HG03378 (cell line): ENCODE measurements around the gene HAGH.
"Not testable (repeated sequence)": the region's sequence is repeated elsewhere in the genome, so short reads cannot be mapped to it uniquely, and the experiment has no call there.

Experiments used
- ATAC-seq: cut with Tn5 transposase; IDR thresholded peaks from one replicate; pipeline ENCODE4 v1.9.1; 2021; ENCODE audit warnings: mild to moderate bottlenecking, moderate library complexity; ENCODE audit not compliant: unreplicated experiment

The HAGH gene

DNA sequence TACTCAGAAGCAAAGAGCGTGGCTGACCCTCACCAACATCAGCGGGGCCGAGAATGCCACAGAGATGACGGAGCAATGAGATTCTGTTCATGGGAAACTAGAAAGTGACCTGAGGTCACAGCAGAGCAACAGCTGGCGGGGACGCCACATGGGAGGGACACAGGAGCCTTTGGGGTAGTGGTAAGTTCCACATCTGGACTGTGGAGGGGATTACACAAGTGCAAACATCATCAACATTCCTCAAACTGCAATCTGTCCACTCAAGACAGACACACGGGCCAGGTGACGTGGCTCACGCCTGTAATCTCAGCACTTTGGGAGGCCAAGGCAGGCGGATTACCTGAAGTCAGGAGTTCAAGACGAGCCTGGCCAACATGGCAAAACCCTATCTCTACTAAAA lies 11.2 kb downstream of the HAGH start:
- no peak for ATAC-seq

DNA sequence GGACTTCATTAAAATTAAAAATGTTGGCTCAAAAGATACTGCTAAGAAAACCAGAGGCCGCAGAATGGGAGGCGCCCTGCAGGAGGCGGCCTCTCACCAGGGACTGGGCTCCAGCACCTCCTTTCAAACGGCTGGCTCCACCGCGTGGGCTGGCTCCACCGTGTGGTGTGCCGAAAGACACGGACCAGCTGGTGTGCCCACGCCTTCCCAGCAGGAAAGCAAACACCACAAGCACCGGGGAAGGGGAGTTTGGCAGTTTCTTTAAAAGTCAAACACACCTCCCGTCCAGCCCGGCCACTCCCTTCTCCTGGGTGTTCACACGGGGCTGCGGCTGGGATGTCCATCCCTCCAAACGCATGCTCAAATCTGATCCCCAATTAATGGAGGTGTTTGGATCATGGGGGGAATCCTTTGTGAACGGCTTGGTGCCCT lies 13.9 kb downstream of the HAGH start:
- ATAC-seq: no peak

DNA sequence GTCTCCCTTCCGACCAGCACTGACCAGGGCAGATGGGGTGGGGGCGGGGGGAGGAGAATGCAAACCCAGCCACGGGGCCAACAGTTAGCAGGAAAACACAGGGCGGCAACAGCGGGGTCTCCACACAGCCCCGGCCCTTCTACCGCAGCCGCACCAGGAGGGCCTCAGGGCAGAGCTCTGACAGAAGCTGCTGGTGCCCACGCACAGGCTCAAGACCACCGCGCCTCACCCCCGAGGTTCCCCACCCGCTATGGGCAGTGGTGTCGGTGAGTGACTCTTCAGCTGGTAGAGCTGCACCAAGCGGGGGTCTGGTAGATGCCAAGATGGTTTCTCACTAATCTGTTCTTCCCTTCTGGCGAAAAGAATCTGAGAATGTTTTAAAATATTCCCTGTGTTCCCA lies 16.1 kb downstream of the HAGH start:
- no peak for ATAC-seq

DNA sequence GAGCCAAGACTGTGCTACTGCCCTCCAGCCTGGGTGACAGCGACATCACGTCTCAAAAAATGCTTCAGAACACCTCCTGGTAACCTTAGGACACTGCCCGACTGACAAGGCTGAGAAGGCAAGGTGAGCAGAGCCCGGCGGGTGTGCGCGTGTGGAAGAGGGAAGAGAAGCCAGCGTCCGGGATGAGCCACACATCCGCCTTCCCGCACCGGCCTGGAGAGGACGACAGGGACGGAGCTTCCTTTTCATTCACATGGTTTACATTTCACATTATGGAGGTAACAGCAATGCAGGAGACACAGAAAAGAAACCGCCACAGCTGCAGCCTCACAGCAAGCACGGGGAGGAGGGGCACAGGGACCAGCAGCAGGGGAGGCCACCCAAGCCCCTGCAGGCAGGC lies 16.5 kb downstream of the HAGH start:
- no peak for ATAC-seq

DNA sequence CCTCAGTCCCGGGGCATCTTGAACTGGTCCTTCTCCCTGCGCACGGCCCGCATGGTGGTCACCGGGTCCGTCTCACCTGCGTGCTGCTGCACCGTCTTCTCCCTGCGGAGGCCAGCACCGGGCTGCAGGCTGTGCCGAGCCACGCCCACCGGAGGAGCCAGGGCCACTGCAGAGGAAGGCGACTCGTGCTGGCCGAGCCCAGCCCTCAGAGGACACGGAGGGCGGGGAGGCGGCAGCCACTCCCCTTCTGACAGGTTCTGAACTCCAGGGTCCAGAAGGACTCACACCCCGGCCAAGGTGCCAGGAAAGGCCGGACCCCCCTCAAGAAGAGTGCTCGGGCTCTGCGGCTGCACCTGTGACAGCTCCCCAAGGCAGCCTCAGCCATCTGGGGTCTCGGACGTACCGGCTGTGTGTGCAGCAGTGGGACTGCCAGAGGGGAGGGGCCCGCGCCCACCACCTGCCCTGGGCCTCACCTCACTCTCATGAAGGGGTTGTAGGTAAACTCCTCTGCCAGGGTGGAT lies 17.3 kb downstream of the HAGH start:
- no peak for ATAC-seq

DNA sequence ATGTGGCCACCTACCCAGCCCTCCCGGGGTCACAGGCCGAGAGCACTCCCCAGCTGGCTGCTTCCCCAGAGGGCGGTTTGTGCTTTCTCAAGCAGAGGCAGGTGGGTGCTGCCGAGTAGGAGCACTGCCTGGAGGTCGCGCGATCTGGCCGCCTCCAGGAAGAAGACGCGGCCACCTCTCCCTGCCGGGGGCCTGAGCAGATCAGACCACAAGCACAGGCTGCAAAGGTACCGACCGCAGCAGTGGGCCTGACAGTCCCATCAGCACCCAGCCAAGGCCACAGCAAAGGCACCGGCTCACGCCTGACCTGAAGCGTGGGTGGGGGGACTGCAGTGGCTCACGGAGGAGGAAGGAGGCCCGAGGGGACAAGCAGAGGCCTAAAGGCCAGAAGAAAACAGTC lies 17.9 kb downstream of the HAGH start:
- ATAC-seq: no peak

DNA sequence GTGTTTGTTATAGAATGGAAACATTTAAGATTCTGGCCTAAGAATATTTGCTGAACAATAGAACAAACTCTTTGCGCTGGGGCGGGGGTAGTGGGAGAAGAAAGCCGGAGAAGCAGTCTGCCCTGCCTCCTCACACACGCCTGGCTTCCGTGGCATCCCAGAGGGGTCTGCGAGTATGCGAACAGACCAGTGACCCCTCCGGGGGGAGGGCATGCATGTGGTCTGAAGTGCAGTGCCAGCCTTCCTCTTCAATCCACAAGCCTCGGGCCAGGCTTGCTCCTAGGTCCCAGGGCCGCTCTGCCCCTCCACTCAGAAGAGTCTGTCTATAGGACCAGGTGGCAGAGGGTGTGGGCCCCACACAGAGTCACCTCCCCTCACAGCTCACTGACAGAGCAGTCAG lies 19.0 kb downstream of the HAGH start:
- ATAC-seq: no peak

DNA sequence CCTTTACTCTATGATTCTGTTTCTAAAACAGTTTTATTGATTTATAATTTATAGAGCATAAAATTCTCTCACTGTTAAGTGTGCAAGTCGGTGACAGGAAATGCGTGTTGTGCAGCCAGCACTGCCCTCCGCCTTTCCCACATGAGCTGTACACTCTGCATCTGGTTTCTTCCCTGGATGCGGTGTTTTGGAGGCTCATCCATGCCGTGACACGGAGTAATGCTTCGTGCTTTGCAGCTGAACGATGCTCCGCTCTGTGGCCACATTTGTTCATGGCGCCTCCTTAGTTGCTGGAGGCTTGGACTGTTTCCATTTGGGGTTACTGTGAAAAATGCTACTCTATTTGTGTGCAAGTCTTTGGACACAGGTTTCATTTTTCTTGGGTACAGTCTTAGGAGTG lies 25.9 kb downstream of the HAGH start:
- ATAC-seq: no peak

DNA sequence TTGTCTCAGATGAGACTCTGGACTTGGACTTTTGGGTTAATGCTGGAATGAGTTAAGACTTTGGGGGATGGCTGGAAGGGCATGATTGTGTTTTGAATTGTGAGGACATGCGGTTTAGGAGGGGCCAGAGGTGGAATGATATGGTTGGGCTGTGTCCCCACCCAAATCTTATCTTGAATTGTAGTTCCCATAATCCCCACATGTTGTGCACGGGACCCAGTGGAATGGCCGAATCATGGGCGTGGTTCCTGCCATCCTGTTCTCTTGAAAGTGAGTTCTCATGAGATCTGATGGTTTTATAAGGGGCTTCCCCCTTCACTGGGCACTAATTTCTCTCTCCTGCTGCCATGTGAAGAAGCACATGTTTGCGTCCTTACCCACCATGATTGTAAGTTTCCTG lies 27.4 kb downstream of the HAGH start:
- not testable (repeated sequence) for ATAC-seq

DNA sequence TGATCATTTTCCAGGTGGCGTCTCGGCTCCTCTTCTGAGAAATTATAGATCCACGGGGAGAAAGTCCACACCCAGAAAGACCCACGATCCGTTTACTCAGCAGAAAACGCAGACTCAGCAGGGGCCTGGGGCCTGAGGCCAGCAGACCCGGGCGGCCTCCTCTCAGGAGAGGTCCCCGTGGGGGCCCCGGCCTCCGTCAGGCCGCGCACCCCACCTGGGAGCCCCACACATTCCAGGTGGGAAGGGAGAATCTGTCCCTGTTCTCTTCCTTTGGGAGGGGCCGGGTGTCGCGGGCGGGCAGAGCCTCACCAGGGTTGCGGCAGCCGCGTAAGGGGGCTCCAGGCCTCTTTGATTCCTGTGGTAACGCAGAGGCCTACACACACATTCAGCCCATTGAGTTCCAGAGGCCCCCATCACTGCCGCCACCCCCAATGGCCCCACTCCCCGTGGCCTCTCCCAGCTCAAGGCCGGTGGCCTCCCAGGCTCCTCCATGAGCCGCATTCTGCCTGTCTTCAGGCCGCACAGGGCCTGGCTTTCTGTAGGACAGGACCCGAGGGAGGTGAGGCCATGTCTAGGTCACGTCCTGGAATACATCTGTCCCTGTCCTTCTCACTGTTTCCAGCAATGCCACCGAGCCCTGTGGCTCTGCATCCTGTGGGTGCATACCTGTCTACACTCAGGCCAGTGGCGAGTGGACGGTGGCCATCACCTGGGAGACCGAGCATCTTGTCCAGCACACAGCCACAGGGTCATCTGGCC lies 31.5 kb downstream of the HAGH start:
- no peak for ATAC-seq

DNA sequence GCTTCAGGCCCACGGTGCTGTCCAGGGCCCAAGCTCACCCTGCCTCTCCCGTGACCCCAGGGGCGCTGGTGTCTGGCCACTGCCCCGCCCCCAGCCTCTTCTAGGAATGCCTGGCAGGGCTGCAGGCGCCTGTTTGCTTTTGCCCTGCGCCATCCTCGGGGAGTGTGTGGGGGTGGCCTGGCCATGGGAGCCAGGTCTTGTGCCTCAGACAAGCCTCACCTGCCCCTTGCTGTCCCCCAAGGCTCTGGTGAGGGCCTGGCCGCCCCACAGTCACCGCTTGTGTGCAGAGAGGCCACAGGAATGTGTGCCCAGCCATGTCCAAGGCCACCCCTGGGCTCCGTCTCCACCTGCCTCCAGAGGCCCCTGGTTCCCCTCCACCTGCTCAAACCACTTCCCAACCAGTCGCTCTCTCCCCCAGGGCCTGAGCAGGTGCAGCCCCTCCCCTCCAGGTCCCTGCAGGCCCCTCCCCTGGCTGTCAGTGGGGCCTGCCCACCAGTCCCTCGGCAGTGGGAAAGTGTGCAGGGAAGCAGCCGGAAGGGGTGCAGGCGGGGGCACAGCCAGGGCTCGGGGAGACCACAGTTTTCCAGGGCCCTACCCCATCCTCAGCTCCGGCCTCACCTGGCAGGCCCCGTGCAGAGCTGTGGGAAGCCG lies 32.3 kb downstream of the HAGH start:
- no peak for ATAC-seq

DNA sequence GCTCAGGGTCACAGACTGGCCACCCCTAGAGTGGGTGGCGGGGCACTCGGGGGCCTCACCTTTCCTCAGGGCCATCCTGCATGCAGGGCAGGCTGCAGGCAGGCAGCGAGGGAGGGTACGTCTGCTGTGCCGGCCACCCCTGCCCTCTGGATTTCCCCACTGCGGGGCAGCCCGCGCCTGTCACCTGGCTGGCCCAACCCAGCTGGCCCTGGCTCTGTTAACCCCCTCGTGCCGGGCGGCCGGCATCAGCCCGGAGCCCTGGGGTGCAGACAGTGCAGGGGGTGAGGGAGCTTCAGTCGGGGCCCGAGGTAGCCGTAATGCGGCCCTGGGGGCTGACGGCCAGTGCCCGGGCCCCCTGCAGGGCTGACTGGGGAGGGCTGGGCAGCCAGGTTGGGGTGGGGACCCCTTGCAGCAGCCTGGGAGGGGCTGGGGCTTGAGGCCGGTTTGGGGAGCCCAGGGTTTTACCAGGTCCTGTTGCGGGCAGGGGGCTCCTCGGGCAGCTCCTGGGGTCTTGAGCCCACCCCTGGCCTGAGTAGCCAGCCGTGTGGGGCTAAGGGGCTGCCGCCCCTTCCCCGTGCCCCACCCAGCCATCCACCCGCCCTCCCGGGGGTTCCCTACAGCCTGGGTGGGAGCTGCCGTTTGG lies 32.9 kb downstream of the HAGH start, which contains the start of gene IGFALS:
Gene IGFALS (minus strand): TSS at position 128 of the 643 bp plus-strand sequence. CDS start 53 bp downstream, at position 75.
- ATAC-seq: no peak

DNA sequence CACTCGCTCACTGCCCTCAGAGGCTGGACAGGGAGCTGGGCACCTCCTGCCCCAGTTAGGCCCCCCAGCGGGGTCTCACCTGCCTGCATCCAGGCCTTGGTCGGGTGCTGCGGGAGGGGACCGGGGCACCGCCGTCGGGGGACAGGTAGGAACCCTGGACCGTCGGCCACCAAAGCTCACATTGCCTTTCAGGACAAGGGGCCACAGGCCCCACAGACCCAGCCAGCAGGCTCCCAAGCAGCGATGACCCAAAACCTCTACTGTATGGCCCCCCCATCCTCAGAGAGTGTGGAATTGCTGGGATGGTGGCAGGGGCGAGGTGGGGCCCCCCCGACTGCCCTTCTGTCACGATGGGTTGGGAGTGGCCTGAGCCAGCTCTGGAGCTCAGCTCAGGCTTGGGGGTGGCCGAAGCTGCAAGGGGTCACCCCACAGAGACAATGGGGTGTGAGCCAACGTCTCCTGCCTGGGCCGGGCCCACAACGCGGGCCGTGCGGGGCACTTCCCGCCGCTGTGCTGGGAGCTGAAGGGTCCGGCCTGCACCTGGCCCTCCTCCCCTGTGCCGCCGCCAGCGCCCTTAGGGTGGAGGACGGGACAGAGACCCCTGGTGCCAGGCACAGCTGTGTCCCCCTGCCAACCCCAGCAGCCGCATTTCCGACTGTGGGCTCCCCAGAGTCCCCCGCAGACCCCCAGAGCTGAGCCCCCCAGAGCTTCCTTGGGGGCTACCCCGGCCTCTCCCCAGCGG lies 33.6 kb downstream of the HAGH start:
- ATAC-seq: no peak

DNA sequence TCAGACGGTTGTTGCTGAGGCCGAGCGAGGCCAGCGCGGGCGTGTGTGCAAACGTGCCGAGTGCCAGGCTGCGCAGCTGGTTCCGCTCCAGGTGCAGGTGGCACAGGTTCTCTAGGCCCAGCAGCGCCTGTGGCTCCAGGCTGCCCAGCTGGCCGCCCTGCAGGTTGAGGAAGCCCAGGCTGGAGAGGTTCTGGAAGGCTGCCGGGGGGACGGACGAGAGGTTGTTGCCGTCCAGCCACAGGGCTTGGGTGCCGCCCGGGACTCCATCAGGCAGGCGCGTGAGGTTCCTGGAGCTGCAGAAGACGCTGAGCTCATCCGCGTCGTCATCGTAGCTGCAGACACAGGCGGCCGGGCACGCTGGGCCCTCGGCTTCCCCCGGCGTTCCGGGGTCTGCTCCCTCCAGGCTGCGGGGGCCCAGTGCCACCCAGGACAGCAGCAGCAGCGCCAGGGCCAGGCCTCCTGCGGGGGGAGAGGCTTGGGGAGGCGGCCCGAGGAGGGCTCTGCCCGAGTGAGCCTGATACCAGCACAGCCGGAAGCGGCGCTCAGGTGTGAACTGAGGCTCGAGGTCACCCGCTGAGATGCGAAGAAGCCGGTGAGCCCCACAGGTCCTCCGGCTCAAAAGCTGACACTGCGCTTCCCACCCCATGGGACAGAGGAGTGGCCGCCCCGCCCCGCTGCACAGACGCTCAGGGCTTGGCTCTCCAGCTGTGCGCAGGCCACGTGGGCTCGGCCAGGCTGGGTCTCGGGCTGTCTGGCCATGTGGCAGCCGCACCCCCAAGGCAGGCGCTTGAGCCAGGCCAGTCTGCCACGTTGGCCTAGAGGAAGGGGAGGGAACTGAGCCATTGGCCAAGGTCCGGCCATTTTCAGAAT lies 34.4 kb downstream of the HAGH start:
- ATAC-seq: no peak

DNA sequence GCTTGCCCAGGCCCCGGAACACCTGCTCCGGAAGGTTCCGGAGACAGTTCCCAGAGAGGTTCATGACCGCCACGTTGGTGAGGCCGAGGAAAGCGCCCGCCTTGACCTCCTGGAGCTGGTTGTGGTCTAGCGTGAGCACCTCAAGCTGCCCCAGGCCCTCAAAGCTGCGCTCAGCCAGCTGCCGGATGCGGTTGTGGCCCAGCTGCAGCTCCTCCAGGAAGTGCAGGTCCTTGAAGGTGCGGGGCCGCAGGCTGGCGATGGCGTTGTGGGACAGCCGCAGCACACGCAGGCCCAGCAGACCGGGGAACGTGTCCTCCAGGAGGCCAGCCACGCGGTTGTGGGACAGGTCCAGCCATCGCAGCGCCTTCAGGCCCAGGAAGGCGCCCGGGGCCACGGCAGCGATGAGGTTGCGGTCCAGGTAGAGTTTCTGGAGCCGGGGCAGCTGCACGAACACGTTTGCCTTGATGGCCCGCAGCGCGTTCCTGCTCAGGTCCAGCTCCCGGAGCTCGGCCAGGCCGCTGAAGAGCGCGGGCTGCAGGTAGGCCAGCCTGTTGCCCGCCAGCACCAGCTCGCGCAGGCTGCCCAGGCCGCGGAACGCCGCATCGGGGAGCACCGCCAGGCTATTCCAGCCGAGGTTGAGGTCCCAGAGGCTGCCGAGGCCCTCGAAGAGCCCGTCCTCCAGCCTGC lies 35.2 kb downstream of the HAGH start:
- ATAC-seq: no peak

DNA sequence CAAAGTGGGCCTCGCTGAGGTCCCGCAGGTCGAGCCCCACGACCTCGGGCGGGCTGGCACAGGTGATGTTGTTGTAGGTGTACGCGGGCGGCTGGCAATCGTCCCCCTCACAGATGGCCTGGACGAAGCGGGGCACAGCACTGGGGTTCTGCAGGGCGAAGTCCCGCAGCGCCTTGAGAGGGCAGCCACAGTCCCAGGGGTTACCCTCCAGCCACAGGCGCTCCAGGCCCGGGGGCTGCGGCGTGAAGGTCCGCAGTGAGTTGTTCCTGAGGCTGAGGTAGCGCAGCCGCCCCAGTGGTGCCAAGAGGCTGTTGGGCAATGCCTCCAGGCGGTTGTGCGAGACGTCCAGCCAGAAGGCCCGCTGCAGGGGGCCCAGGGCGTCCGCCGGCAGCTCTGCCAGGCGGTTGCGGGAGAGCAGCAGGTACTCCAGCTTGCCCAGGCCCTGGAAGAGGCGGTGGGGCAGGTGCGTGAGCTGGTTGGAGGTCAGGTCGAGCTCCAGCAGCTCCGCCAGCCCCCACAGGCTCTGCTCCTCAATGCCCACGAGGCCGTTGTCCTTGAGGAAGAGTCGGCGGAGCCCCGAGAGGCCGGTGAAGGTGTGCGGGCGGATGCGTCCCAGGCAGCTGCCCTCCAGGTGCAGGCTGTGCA lies 35.9 kb downstream of the HAGH start:
- ATAC-seq: no peak

DNA sequence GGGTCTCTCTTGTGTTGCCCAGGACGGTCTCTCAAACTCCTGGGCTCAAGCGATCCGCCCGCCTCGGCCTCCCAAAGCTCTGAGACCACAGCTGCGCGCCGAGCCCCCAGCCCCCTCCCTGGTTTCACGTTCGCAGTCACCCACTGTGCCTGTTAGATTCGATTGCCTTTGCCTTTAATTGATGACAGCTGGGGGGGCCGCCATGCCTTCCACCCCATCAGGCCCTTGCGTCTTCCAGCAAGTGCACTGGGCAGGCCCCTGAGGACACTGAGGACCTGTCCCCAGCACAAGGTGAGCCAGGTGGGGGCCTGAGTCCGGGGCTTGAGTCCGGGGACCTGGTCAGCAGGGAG lies 36.4 kb downstream of the HAGH start:
- ATAC-seq: no peak

DNA sequence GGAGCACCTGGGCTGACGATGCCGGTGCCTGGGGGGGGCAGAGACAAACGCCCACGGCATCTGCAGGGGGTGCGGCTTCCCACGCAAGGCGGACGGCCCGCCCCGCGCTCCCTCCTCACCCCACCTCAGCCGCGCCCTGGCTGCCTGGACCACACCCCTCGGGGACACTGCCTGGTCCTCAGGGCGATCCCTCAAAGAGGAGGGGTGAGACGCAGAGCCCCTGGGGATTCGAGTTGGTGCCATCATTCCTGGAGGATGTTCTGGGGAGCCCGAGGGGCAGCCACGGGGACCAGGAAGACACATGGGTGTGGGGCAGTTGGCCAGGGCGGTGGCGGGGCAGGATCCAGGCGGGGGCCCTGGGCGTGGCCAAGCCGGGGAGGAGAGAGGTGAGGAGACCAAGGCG lies 37.0 kb downstream of the HAGH start:
- ATAC-seq: no peak

DNA sequence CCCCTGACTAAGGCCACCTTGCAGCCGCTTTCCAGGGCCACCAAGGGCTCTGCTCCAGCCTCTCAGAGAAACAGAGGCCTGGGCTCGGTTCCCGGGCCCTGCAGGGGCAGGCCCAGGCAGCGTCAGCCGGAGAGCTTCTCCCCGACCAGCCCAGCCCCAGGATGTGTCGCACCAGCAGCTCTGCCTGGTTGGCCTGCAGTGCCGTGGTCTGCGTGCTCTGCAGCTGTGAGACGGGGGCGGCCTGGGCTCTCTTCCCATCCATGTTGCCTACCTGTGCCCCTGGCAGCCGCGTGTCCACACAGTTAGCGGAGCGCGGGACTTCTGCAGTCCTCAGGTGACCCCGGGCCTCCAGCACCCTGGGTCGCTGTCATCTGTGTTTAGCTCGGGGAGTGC lies 37.9 kb downstream of the HAGH start:
- no peak for ATAC-seq
